ENCODE measurements around the gene PLD6. TPM values are rescaled to one million over a fixed set of nuclear protein-coding genes. Genes with fewer than 3 reads are reported as not detected.

Gene PLD6
- total RNA-seq, 4 donors from 2014 or later, result 3.3 to 9.1 (median 5.2) TPM

DNA sequence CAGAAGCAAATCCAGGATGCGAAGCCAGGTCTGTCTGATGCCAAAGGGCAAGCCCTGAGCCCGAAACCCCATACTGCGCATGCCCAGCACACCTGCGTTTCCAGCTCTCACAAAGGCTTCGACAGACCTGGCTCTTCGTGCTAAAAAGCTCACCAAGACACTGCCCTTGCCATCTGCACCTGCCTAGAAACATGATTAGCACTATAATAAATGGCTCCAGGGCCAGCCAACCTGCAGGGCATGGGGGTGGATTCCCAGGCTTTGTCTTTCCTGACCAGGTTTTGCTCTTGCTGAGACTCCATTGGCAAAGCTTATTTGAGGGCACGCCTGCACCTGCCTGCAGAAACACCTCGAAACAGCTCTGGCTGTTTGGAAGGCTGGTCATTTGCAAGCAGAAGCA, 14.4 kb upstream of the PLD6 start:
- no peaks in the 10 kb centered on the region for H3K27me3 ChIP-seq
- H3K9me3 ChIP-seq, result no peaks in the 10 kb centered on the region
- no peak overlapping the region for H3K27ac ChIP-seq
- no peaks in the 10 kb centered on the region for H3K4me1 ChIP-seq
- no peak overlapping the region for H3K4me3 ChIP-seq
- peaks cover 100% of the 10 kb centered on the region for H3K36me3 ChIP-seq
- TF ChIP-seq POLR2AphosphoS5 (IDR thresholded peaks at IDR 0.05), result no peak
- no peak for TF ChIP-seq EP300 (IDR thresholded peaks at IDR 0.05)
- TF ChIP-seq CTCF (IDR thresholded peaks at IDR 0.05), result no peak
- TF ChIP-seq POLR2A (IDR thresholded peaks at IDR 0.05), result no peak
- DNase-seq (ENCODE audit: low spot score in 2 of 2), result no peak
- WGBS, result 88% methylated on average over 8 of the region's 8 CpGs

DNA sequence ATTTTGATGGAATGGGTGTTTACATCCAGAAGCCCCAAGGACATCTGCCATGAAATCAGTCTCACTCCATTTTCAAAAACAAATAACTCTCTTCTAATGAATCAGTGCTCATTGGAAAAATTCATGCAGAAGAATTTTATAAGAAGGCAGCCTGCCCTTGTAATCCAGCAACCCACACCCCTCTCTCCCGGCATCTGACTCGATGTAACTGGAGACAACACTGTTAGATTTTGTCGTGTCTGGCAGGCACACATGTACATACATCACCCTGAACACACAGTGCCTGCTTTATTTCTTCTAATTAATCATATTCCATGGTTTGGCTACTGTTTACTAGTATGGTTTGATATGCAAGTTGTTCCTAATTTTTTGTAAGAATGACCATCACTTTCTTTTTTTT, 11.9 kb upstream of the PLD6 start:
- Histone ChIP-seq H3K27ac (no peak overlapping the region), H3K36me3 (peaks cover 100% of the 10 kb centered on the region), H3K27me3 (no peaks in the 10 kb centered on the region), H3K4me3 (no peak overlapping the region), H3K4me1 (no peaks in the 10 kb centered on the region), H3K9me3 (no peaks in the 10 kb centered on the region)
- DNase-seq (ENCODE audit: low spot score in 2 of 2), result no peak
- no peak for TF ChIP-seq POLR2A (IDR thresholded peaks at IDR 0.05)
- TF ChIP-seq CTCF (IDR thresholded peaks at IDR 0.05), result no peak
- no peak for TF ChIP-seq POLR2AphosphoS5 (IDR thresholded peaks at IDR 0.05)
- no peak for TF ChIP-seq EP300 (IDR thresholded peaks at IDR 0.05)
- WGBS, result 78% methylated on average over 3 of the region's 3 CpGs

DNA sequence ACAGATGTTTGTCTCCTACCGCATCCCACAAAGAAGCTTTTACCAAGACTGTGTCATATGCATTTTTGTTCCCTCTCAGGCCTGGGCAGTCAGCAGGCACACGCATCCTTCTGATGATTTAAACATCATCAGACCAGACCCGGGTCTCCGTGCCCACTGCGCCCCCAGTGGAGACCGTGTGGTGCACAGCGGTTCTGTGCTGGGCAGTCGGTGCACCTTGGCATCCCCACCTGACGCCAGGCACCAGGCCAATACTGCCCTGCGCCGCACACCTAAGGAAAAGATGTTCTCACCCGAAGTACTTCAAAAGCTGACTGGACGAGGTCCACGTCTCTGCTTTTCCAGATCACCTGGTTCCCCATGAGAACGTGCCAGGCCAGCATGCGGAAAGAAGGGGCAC, 10.6 kb upstream of the PLD6 start:
- no peak for DNase-seq (ENCODE audit: low spot score in 2 of 2)
- H3K27me3 ChIP-seq, result no peaks in the 10 kb centered on the region
- H3K4me3 ChIP-seq, result no peak overlapping the region
- H3K27ac ChIP-seq, result no peak overlapping the region
- no peaks in the 10 kb centered on the region for H3K9me3 ChIP-seq
- TF ChIP-seq POLR2AphosphoS5 (IDR thresholded peaks at IDR 0.05), result no peak
- TF ChIP-seq POLR2A (IDR thresholded peaks at IDR 0.05), result no peak
- no peak for TF ChIP-seq EP300 (IDR thresholded peaks at IDR 0.05)
- no peak for TF ChIP-seq CTCF (IDR thresholded peaks at IDR 0.05)
- WGBS, result 82% methylated on average over 16 of the region's 16 CpGs
- peaks cover 98% of the 10 kb centered on the region for H3K36me3 ChIP-seq
- H3K4me1 ChIP-seq, result no peaks in the 10 kb centered on the region

DNA sequence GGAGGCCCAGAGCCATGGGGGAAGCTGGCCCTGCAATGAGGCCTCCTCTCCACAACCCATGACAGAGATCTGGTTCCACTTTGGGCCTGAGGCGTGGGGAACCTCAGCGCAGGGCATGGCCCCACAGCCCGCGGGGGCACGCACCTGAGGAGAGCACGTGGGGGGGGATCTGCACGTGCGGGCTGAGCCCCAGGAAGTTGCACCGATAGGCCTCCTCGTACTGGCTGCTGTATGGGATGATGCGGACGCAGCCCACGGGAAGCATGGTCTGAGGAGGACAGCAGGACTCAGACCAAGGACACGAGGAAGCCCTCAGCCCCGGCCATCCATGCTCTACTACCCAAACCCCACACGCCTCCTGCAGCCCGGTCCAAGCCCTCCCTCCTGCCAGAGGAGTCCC, 10.1 kb upstream of the PLD6 start:
- WGBS, result no CpG with 5 or more reads among the region's 17 CpGs
- Histone ChIP-seq H3K27me3 (no peaks in the 10 kb centered on the region), H3K9me3 (no peaks in the 10 kb centered on the region), H3K27ac (no peak overlapping the region), H3K36me3 (peaks cover 98% of the 10 kb centered on the region), H3K4me3 (no peak overlapping the region), H3K4me1 (no peaks in the 10 kb centered on the region)
- TF ChIP-seq POLR2A (IDR thresholded peaks at IDR 0.05) (no peak), CTCF (IDR thresholded peaks at IDR 0.05) (no peak), POLR2AphosphoS5 (IDR thresholded peaks at IDR 0.05) (no peak), EP300 (IDR thresholded peaks at IDR 0.05) (no peak)
- no peak for DNase-seq (ENCODE audit: low spot score in 2 of 2)

DNA sequence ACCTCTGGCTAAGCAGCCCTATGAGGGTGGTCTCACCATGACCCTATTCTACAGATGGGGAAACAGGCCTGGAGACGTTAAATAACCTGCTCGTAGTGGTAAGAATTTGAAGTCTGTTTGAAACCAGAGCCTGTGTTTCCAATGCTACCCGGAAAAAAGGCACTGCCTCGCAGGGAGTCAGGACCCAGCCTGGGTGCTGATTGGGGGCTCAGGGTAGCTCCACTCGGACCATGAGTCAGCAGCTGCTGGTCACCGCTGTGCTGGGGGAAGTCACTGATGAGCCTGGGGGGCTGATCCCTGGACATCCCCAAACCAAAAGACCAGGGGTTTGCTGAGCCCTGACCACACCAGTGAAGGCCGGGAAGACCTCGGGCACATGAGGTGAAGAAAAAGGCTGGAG, 9.4 kb upstream of the PLD6 start:
- 90% methylated on average over 8 of the region's 8 CpGs for WGBS
- Histone ChIP-seq H3K27ac (no peak overlapping the region), H3K9me3 (no peaks in the 10 kb centered on the region), H3K36me3 (peaks cover 97% of the 10 kb centered on the region), H3K27me3 (no peaks in the 10 kb centered on the region), H3K4me1 (no peaks in the 10 kb centered on the region), H3K4me3 (no peak overlapping the region)
- no peak for DNase-seq (ENCODE audit: low spot score in 2 of 2)
- no peak for TF ChIP-seq POLR2AphosphoS5 (IDR thresholded peaks at IDR 0.05)
- no peak for TF ChIP-seq POLR2A (IDR thresholded peaks at IDR 0.05)
- TF ChIP-seq EP300 (IDR thresholded peaks at IDR 0.05), result no peak
- no peak for TF ChIP-seq CTCF (IDR thresholded peaks at IDR 0.05)
